Heart left ventricle (tissue), 16 donors: ENCODE results near the gene CEP63. TPM values are rescaled to one million over a fixed set of nuclear protein-coding genes. Genes with fewer than 3 reads are reported as not detected.

Experiments used
- ATAC-seq, 4 donors: fragments of 200-7000 bp; cut with Tn5 transposase; one replicate each; pipeline ENCODE4 v1.9.1; 2020 to 2022; ENCODE audit warnings: moderate library complexity in 4 of 4, mild to moderate bottlenecking in 3 of 4, moderate number of reproducible peaks in 1 of 4
- DNase-seq, 5 donors: peaks; one replicate each; pipeline ENCODE4 v3.0.0-alpha.2; 2020
- H3K27ac ChIP-seq, 12 donors: fragments of 200-600 bp; sonication (generic) in 4 of 12; one replicate each; pipeline versions ENCODE4 v1.5.0 to v1.8.0; 2016 to 2022; ENCODE audit warnings: mild to moderate bottlenecking in 2 of 12
- H3K27me3 ChIP-seq, 9 donors: fragments of 200-600 bp; sonication (generic) in 2 of 9; one replicate each; pipeline versions ENCODE4 v1.5.1 to v1.8.0; 2016 to 2022; ENCODE audit warnings: mild to moderate bottlenecking in 3 of 9
- H3K36me3 ChIP-seq, 9 donors: fragments of 200-600 bp; sonication (generic) in 2 of 9; one replicate each; pipeline versions ENCODE4 v1.5.0 to v1.8.0; 2018 to 2022; ENCODE audit warnings: mild to moderate bottlenecking in 2 of 9
- H3K4me1 ChIP-seq, 12 donors: fragments of 200-600 bp; sonication (generic) in 4 of 12; one replicate each; pipeline versions ENCODE4 v1.5.0 to v1.8.0; 2016 to 2022; ENCODE audit warnings: mild to moderate bottlenecking in 3 of 12
- H3K4me3 ChIP-seq, 12 donors: fragments of 200-600 bp; sonication (generic) in 4 of 12; one replicate each; pipeline versions ENCODE4 v1.5.0 to v1.8.0; 2017 to 2022; ENCODE audit warnings: mild to moderate bottlenecking in 9 of 12, moderate library complexity in 4 of 12
- H3K9me3 ChIP-seq, 12 donors: fragments of 200-600 bp; sonication (generic) in 4 of 12; one replicate each; pipeline versions ENCODE4 v1.5.0 to v1.8.0; 2016 to 2022; ENCODE audit warnings: mild to moderate bottlenecking in 1 of 12
- POLR2A ChIP-seq, 2 donors: fragments of 450-650 bp; IDR thresholded peaks; one replicate each; pipeline ENCODE4 v1.6.1; 2017; ENCODE audit warnings: antibody characterized with exemption in 2 of 2, mild to moderate bottlenecking in 2 of 2, moderate library complexity in 2 of 2
- WGBS, 4 donors: extraction: QIAGEN DNeasy Blood & Tissue Kit in 2 of 4; methylation state at CpG; one replicate each; pipeline versions ENCODE4 v1.1.5 to v1.1.7; 2013 to 2018; 5-methylcytosine and 5-hydroxymethylcytosine counted together
- intact Hi-C, 10 donors: fragments of 100-400 bp; cut with DNase I; formaldehyde crosslinking; loops; one replicate each; pipeline versions ENCODE4 v1.11.1 to v1.14.2; 2022
- polyA plus RNA-seq, 2 donors: library from polyadenylated mRNA; stranded (reverse); fragments of 200-250 nt; gene quantifications; one replicate each; pipeline ENCODE4 v1.2.3, GENCODE V29; 2013
- total RNA-seq, 9 donors: library from RNA; depleted of rRNA in 2 of 9; stranded (reverse); fragments of >200 nt in 2 of 9; fragmentation: NEBNext Ultra II Directional in 3 of 9; extraction: Animal tissue kit (Norgen Biotek cat#: 25700) in 3 of 9; gene quantifications; one replicate each; pipeline versions ENCODE4 v1.1.0 to v1.2.4, GENCODE V29; 2016 to 2023
- TF ChIP-seq, protein P1 (sequence below), 12 donors: fragments of 200-600 bp; sonication (generic) in 4 of 12; IDR thresholded peaks; one replicate each; pipeline versions ENCODE4 v1.5.0 to v1.8.0; 2018 to 2022; ENCODE audit warnings: antibody characterized with exemption in 12 of 12, mild to moderate bottlenecking in 5 of 12
- donor health status: ischemic (EF 13 %, LVEDD 7.1; RV severe dilation, severe dysfunction).
- donor health status: healthy with polysubstance abuse.
- donor health status: DM: no; HTN: yes; CAD: no.
- donor health status: DM: no; HTN: no; CAD: no.
- donor health status: ischemic (EF 25% LVEDD 6.9; RV normal size, moderate dysfunction).
- donor health status: ischemic (EF 25% LVEDD 5.7; RV mildly dilated, moderate dysfunction).
- donor health status: healthy.
- donor health status: DM: yes; HTN: yes; CAD: no.
- donor health status: ischemic (EF 35%, LVEDD 5.7; RV mildly dilated, moderate dysfunction).
- donor health status: nonischemic (EF 11% LVEDD 7.7; RV severe dilation, severe dysfunction).
- donor health status: DM: yes; HTN: yes; CAD: no.
- donor health status: PGD.
- donor health status: ischemic (EF 29% LVEDD 5.4; RV normal size, mild dysfunction).
- donor health status: nonischemic (EF 23%, LVEDD 6.1; RV moderate dilation, normal function).

CEP63 gene
- total and polyA plus RNA-seq, 11 donors, result 19.1 to 35.3 (median 29.5) TPM

DNA sequence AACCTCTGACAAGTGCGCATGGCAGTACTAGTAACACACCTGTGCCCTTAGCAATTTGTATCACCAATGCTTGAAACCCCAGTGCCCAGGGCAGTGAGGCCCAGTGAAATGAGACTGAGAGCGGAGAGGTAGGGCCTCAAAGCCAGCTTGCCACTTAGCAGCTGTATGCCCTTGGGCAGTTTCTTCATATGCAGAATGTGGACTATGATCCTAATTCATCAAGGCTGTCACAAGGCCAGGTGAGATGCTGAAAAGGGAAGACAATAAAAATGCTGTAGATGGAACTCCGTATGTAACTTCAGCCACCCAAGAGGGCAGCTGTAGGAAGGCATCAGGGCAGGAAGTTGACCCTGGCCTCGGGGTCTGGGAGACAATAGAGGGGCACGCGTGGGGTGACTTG lies 90.6 kb downstream of the CEP63 start:
- no peak for ATAC-seq
- H3K27ac ChIP-seq, result no peak overlapping the region
- intact Hi-C loops, result no loop called here
- TF ChIP-seq, protein P1, sequence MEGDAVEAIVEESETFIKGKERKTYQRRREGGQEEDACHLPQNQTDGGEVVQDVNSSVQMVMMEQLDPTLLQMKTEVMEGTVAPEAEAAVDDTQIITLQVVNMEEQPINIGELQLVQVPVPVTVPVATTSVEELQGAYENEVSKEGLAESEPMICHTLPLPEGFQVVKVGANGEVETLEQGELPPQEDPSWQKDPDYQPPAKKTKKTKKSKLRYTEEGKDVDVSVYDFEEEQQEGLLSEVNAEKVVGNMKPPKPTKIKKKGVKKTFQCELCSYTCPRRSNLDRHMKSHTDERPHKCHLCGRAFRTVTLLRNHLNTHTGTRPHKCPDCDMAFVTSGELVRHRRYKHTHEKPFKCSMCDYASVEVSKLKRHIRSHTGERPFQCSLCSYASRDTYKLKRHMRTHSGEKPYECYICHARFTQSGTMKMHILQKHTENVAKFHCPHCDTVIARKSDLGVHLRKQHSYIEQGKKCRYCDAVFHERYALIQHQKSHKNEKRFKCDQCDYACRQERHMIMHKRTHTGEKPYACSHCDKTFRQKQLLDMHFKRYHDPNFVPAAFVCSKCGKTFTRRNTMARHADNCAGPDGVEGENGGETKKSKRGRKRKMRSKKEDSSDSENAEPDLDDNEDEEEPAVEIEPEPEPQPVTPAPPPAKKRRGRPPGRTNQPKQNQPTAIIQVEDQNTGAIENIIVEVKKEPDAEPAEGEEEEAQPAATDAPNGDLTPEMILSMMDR (IDR thresholded peaks at IDR 0.05), result no peak
- no peak for TF ChIP-seq POLR2A (IDR thresholded peaks at IDR 0.05)
- WGBS, 4 donors, result 67 to 84% (median 81%) methylated on average over 6 of the region's 6 CpGs
- H3K36me3 ChIP-seq, result no peaks in the 10 kb centered on the region
- H3K27me3 ChIP-seq, result no peaks in the 10 kb centered on the region
- no peak overlapping the region for H3K4me3 ChIP-seq
- peaks cover 0 to 17% (median 0%) of the 10 kb centered on the region in 12 donors for H3K9me3 ChIP-seq
- no peaks in the 10 kb centered on the region for H3K4me1 ChIP-seq
- DNase-seq, result no peak

DNA sequence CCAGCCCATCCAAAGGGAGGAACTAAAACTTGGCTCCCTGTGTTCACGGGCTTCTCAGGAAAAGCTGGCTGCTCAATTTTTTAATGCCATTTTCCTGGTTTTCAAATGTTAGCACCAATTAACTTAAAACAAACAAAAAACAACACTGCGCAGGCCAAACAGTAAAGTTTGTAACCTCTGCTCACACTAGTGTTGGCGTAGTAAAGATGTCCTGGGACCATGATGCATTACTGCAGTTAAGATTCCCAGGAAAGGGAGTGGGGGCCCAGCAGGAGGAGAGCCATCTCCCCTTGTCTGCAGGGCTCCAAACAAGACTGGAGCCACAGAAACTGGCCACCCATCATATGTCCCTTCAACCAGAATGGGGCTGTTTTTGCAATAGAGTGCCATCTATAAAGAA lies 91.0 kb downstream of the CEP63 start:
- 84 to 96% (median 92%) methylated on average over 3 of the region's 3 CpGs for WGBS, 4 donors
- intact Hi-C loops, result no loop called here
- no peak overlapping the region for H3K4me3 ChIP-seq
- H3K36me3 ChIP-seq, result no peaks in the 10 kb centered on the region
- no peak overlapping the region for H3K27ac ChIP-seq
- ATAC-seq (no peak), DNase-seq (no peak)
- H3K27me3 ChIP-seq, result no peaks in the 10 kb centered on the region
- peaks cover 0 to 17% (median 0%) of the 10 kb centered on the region in 12 donors for H3K9me3 ChIP-seq
- H3K4me1 ChIP-seq, result no peaks in the 10 kb centered on the region
- TF ChIP-seq, protein P1 (IDR thresholded peaks at IDR 0.05), result no peak
- no peak for TF ChIP-seq POLR2A (IDR thresholded peaks at IDR 0.05)

DNA sequence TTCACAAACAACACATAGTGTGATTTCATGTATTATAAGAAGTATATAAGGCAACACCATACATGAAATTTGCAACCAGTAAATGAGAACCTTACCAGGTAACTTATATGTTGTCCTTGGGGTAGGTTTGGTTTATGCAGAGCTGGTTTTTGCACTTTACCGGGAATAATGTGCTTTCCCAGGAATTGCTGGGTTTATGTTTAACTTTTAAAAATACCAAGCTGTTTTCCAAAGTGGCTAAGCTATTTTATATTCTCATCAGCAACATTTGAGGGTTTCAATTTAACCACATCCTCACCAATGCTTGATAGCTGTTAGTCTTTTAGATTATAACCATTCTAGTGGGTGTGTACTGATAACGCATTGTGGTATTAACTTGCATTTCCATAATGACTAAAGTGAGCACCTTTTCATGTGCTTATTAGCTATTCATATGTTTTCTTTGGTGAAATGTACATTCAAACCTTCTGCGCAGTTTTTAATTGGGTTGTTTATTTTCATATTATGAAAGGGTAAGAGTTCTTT lies 93.3 kb downstream of the CEP63 start:
- Histone ChIP-seq H3K4me3 (no peak overlapping the region), H3K27ac (no peak overlapping the region), H3K36me3 (no peaks in the 10 kb centered on the region), H3K27me3 (no peaks in the 10 kb centered on the region), H3K4me1 (no peaks in the 10 kb centered on the region), H3K9me3 (peaks cover 0 to 7% (median 0%) of the 10 kb centered on the region in 12 donors)
- DNase-seq (no peak), ATAC-seq (no peak)
- WGBS, 4 donors, result 94 to 97% (median 97%) methylated on average over 3 of the region's 3 CpGs
- intact Hi-C loops, result no loop called here
- no peak for TF ChIP-seq POLR2A (IDR thresholded peaks at IDR 0.05)
- TF ChIP-seq, protein P1 (IDR thresholded peaks at IDR 0.05), result no peak

DNA sequence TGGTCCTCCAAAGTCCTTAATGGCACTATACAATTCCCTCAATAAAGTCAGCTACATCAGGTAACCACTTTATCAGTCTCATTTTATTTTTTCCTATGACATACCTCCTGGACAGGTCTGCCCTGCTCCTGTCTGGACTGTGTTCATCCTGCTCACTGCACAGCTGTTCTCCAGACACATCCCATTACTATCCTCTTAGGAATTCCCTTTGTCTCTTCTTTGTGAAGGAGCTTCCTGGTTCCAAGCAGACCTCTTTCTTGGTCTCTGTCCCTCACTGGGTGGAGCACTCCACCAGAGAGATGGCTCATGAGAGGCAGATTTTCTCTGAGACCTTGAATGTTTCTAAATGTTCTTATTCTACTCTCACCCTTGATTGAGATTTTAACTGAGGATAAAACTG lies 104.9 kb downstream of the CEP63 start:
- DNase-seq (no peak), ATAC-seq (no peak)
- H3K36me3 ChIP-seq, result no peaks in the 10 kb centered on the region
- H3K9me3 ChIP-seq, result no peaks in the 10 kb centered on the region
- no peaks in the 10 kb centered on the region for H3K4me1 ChIP-seq
- H3K27ac ChIP-seq, result no peak overlapping the region
- H3K27me3 ChIP-seq, result no peaks in the 10 kb centered on the region
- TF ChIP-seq, protein P1 (IDR thresholded peaks at IDR 0.05), result no peak
- TF ChIP-seq POLR2A (IDR thresholded peaks at IDR 0.05), result no peak
- intact Hi-C loops, result no loop called here
- H3K4me3 ChIP-seq, result no peak overlapping the region
